Measurements from ENCODE around the gene LMO1.

DNA sequence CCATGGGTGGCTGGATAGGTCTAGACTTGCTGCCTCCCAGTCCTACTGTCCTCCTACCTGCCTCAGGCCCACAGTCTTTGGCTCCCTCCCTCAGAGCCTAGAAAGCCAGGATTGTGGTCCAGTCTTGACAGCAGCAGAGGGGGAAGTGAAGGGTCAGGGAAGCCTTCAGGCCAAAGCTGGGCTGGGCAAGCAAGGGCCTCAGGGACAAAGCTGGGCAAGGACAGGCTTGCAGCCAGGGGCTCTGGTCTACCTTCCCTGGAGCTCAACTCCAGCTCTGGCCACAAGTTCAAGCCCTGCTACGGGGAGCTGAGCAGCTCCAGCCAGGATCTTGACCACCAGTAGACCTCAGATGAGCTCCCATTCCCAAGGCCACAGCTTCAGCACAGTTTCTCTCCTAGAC, 14.9 kb downstream of the LMO1 start:
- TF ChIP-seq, protein P1, sequence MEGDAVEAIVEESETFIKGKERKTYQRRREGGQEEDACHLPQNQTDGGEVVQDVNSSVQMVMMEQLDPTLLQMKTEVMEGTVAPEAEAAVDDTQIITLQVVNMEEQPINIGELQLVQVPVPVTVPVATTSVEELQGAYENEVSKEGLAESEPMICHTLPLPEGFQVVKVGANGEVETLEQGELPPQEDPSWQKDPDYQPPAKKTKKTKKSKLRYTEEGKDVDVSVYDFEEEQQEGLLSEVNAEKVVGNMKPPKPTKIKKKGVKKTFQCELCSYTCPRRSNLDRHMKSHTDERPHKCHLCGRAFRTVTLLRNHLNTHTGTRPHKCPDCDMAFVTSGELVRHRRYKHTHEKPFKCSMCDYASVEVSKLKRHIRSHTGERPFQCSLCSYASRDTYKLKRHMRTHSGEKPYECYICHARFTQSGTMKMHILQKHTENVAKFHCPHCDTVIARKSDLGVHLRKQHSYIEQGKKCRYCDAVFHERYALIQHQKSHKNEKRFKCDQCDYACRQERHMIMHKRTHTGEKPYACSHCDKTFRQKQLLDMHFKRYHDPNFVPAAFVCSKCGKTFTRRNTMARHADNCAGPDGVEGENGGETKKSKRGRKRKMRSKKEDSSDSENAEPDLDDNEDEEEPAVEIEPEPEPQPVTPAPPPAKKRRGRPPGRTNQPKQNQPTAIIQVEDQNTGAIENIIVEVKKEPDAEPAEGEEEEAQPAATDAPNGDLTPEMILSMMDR (conservative IDR thresholded peaks at IDR 0.05), result no peak
- no peak for TF ChIP-seq ZFX (IDR thresholded peaks at IDR 0.05)

Measured in C4-2B (cell line).